Brain microvascular endothelial cell (primary cell): ENCODE data around the gene CYFIP2.

Experiments
- DNase-seq: peaks from one replicate; pipeline ENCODE4 v3.0.0-alpha.2; 2020
- H3K27ac ChIP-seq: fragments of 250-450 bp; sonication (Bioruptor Pico); 2 replicates; pipeline ENCODE4 v1.5.1; 2020; ENCODE audit warnings: mild to moderate bottlenecking, moderate library complexity
- H3K27me3 ChIP-seq: fragments of 250-450 bp; sonication (Bioruptor Pico); replicated peaks from 2 replicates; pipeline ENCODE4 v1.5.1; 2020; ENCODE audit warnings: mild to moderate bottlenecking
- H3K36me3 ChIP-seq: fragments of 250-450 bp; sonication (Bioruptor Pico); replicated peaks from 2 replicates; pipeline ENCODE4 v1.5.1; 2020; ENCODE audit warnings: mild to moderate bottlenecking
- H3K4me3 ChIP-seq: 2 replicates; pipeline ENCODE4 v1.5.1; 2011; ENCODE audit warnings: low read depth, mild to moderate bottlenecking, control low read depth, low read length, moderate library complexity
- CTCF ChIP-seq: IDR thresholded peaks from 2 replicates; pipeline ENCODE4 v1.5.1; 2011; ENCODE audit warnings: low read depth, mild to moderate bottlenecking, moderate library complexity, low read length, control low read depth, inconsistent platforms; ENCODE audit errors: missing control alignments
- in situ Hi-C: cut with HindIII; loops from 2 replicates; pipeline ENCODE4 v1.10.0; 2017; ENCODE audit warnings: low sequenced_read_pairs, low pct_ligation_motif_present

CYFIP2 gene

GRCh38 chr5:157357823-157358222, 91.9 kb downstream of the CYFIP2 start:
- no peaks in the 10 kb centered on the region for H3K36me3 ChIP-seq
- H3K27ac ChIP-seq: no peak overlapping the region
- no peak overlapping the region for H3K4me3 ChIP-seq
- TF ChIP-seq CTCF: no peak
- H3K27me3 ChIP-seq: no peaks in the 10 kb centered on the region
- DNase-seq: no peak
- in situ Hi-C loops: no loop called here

- in situ Hi-C loops: no loop called here
- Histone ChIP-seq H3K27ac (no peak overlapping the region), H3K4me3 (no peak overlapping the region), H3K36me3 (no peaks in the 10 kb centered on the region), H3K27me3 (no peaks in the 10 kb centered on the region)
- no peak for DNase-seq
- no peak for TF ChIP-seq CTCF
Measured at GRCh38 chr5:157358871-157359270, 92.9 kb downstream of the CYFIP2 start.

- H3K27ac ChIP-seq: no peak overlapping the region
- in situ Hi-C loops: no loop called here
- no peak for TF ChIP-seq CTCF
- no peak for DNase-seq
- H3K4me3 ChIP-seq: no peak overlapping the region
- no peaks in the 10 kb centered on the region for H3K27me3 ChIP-seq
- no peaks in the 10 kb centered on the region for H3K36me3 ChIP-seq
Measured at GRCh38 chr5:157359356-157360055, 93.6 kb downstream of the CYFIP2 start.

- Histone ChIP-seq H3K36me3 (no peaks in the 10 kb centered on the region), H3K27me3 (no peaks in the 10 kb centered on the region), H3K4me3 (no peak overlapping the region), H3K27ac (no peak overlapping the region)
- in situ Hi-C loops: no loop called here
- DNase-seq: peak; percentile 43
- TF ChIP-seq CTCF: no peak
Measured at GRCh38 chr5:157362012-157362411, 96.1 kb downstream of the CYFIP2 start.

GRCh38 chr5:157362502-157362901, 96.6 kb downstream of the CYFIP2 start:
- no peak for TF ChIP-seq CTCF
- H3K27me3 ChIP-seq: no peaks in the 10 kb centered on the region
- no peak for DNase-seq
- no peak overlapping the region for H3K4me3 ChIP-seq
- no peaks in the 10 kb centered on the region for H3K36me3 ChIP-seq
- H3K27ac ChIP-seq: no peak overlapping the region
- in situ Hi-C loops: no loop called here

- Histone ChIP-seq H3K27ac (no peak overlapping the region), H3K27me3 (no peaks in the 10 kb centered on the region), H3K36me3 (no peaks in the 10 kb centered on the region), H3K4me3 (no peak overlapping the region)
- no peak for TF ChIP-seq CTCF
- in situ Hi-C loops: no loop called here
- no peak for DNase-seq
Measured at GRCh38 chr5:157362982-157363381, 97.1 kb downstream of the CYFIP2 start.
